Lung (tissue), 12 donors: ENCODE results near the gene EEF1A1. TPM values are rescaled to one million over a fixed set of nuclear protein-coding genes. Genes with fewer than 3 reads are reported as not detected.
A peak's percentile ranks its signal among the peaks of the same experiment; 100 is the strongest.
"Not testable (repeated sequence)": the region's sequence is repeated elsewhere in the genome, so short reads cannot be mapped to it uniquely, and the experiment has no call there.

Experiments used
- ATAC-seq: fragments of 200-7000 bp; cut with Tn5 transposase; one replicate; pipeline ENCODE4 v1.9.1; 2020; ENCODE audit warnings: moderate number of reproducible peaks; ENCODE audit not compliant: insufficient read depth, low FRiP score
- DNase-seq, 3 donors: peaks; one replicate each; pipeline ENCODE4 v3.0.0-alpha.2; 2013 to 2017
- H3K27ac ChIP-seq, 2 donors: one replicate each; pipeline ENCODE4 v1.5.1; 2013; ENCODE audit warnings: mild to moderate bottlenecking in 2 of 2, moderate library complexity in 2 of 2, control low read depth in 1 of 2, inconsistent platforms in 1 of 2, low read depth in 1 of 2, low read length in 1 of 2
- H3K27me3 ChIP-seq, 3 donors: one replicate each; pipeline ENCODE4 v1.5.1; 2013; ENCODE audit warnings: low read length in 2 of 3; ENCODE audit not compliant: control insufficient read depth in 3 of 3, insufficient read depth in 3 of 3
- H3K36me3 ChIP-seq, 4 donors: one replicate each; pipeline ENCODE4 v1.5.1; 2013; ENCODE audit warnings: low read length in 4 of 4, mild to moderate bottlenecking in 1 of 4, moderate library complexity in 1 of 4; ENCODE audit not compliant: control insufficient read depth in 4 of 4, insufficient read depth in 4 of 4
- H3K4me1 ChIP-seq, 5 donors: one replicate each; pipeline ENCODE4 v1.5.1; 2013; ENCODE audit warnings: low read length in 5 of 5, mild to moderate bottlenecking in 2 of 5, moderate library complexity in 1 of 5; ENCODE audit not compliant: control insufficient read depth in 5 of 5, insufficient read depth in 5 of 5
- H3K4me3 ChIP-seq: one replicate; pipeline ENCODE4 v1.5.1; 2013; ENCODE audit warnings: mild to moderate bottlenecking, control low read depth, moderate library complexity
- H3K9ac ChIP-seq, 2 donors: one replicate each; pipeline ENCODE4 v1.5.1; 2013; ENCODE audit warnings: low read length in 2 of 2, control low read depth in 1 of 2; ENCODE audit not compliant: insufficient read depth in 1 of 2
- H3K9me3 ChIP-seq, 4 donors: one replicate each; pipeline ENCODE4 v1.5.1; 2013; ENCODE audit warnings: low read length in 3 of 4, mild to moderate bottlenecking in 1 of 4, moderate library complexity in 1 of 4; ENCODE audit not compliant: control insufficient read depth in 4 of 4, insufficient read depth in 3 of 4
- CTCF ChIP-seq: IDR thresholded peaks from 2 replicates; pipeline ENCODE4 v1.5.1; 2012; ENCODE audit warnings: mild to moderate bottlenecking; ENCODE audit errors: control extremely low read depth, extremely low read depth
- WGBS, 2 donors: extraction: QIAGEN DNeasy Blood & Tissue Kit; methylation state at CpG; one replicate each; pipeline ENCODE4 v1.1.7; 2013; 5-methylcytosine and 5-hydroxymethylcytosine counted together
- polyA plus RNA-seq, 2 donors: library from polyadenylated mRNA; stranded (reverse); fragments of 200-250 nt; gene quantifications; one replicate each; pipeline ENCODE4 v1.2.1, GENCODE V29; 2013
- total RNA-seq, 2 donors: library from RNA; depleted of rRNA in 1 of 2; stranded (reverse); fragments of >200 nt in 1 of 2; gene quantifications; one replicate each; pipeline ENCODE4 v1.2.1, GENCODE V29; 2014 to 2021
- donor health status: control.
- donor health status: control.
- donor health status: Bipolar disorder and iron deficiency.
- donor health status: healthy.
- donor health status: DM: yes; HTN: yes; CAD: no.

Gene EEF1A1
- total and polyA plus RNA-seq, 4 donors = 7,767 to 13,654 (median 8,196) TPM

GRCh38 chr6:73560853-73561407 is 40.1 kb upstream of the EEF1A1 start:
- Histone ChIP-seq H3K4me3 (no peak overlapping the region), H3K36me3 (no peaks in the 10 kb centered on the region), H3K4me1 (peaks cover 0 to 2% (median 0%) of the 10 kb centered on the region in 5 donors), H3K27me3 (no peaks in the 10 kb centered on the region), H3K9me3 (no peaks in the 10 kb centered on the region), H3K9ac (peak overlapping the region in 1 of 2 donors; percentile 42), H3K27ac (no peak overlapping the region)
- WGBS, 2 donors = 85 to 89% methylated on average over 9 of the region's 9 CpGs
- DNase-seq = no peak
- no peak for ATAC-seq
- no peak for TF ChIP-seq CTCF

- no peaks in the 10 kb centered on the region for H3K9me3 ChIP-seq
- DNase-seq = peak in 2 of 3 donors; percentile 51 to 72
- no peaks in the 10 kb centered on the region for H3K36me3 ChIP-seq
- H3K27ac ChIP-seq = no peak overlapping the region
- WGBS, 2 donors = 59 to 74% methylated on average over 8 of the region's 8 CpGs
- peaks cover 0 to 2% (median 0%) of the 10 kb centered on the region in 5 donors for H3K4me1 ChIP-seq
- no peaks in the 10 kb centered on the region for H3K27me3 ChIP-seq
- no peak overlapping the region for H3K4me3 ChIP-seq
- no peak for ATAC-seq
- peak overlapping the region in 1 of 2 donors; percentile 42 for H3K9ac ChIP-seq
- TF ChIP-seq CTCF = no peak
These were observed 39.4 kb upstream of the EEF1A1 start for GRCh38 chr6:73560182-73560732.

GRCh38 chr6:73559399-73559794 is 38.6 kb upstream of the EEF1A1 start:
- not testable (repeated sequence) for H3K27me3 ChIP-seq, H3K4me3 ChIP-seq, H3K9ac ChIP-seq, DNase-seq, ATAC-seq, H3K4me1 ChIP-seq, H3K36me3 ChIP-seq, H3K9me3 ChIP-seq, H3K27ac ChIP-seq
- WGBS, 2 donors = 96% methylated on average over 12 of the region's 12 CpGs

GRCh38 chr6:73558624-73559398 is 38.0 kb upstream of the EEF1A1 start:
- no peaks in the 10 kb centered on the region for H3K36me3 ChIP-seq
- no peak for TF ChIP-seq CTCF
- H3K4me1 ChIP-seq = peaks cover 0 to 2% (median 0%) of the 10 kb centered on the region in 5 donors
- H3K27me3 ChIP-seq = no peaks in the 10 kb centered on the region
- no peaks in the 10 kb centered on the region for H3K9me3 ChIP-seq
- no peak overlapping the region for H3K9ac ChIP-seq
- no peak for DNase-seq
- 76 to 82% methylated on average over 4 of the region's 4 CpGs for WGBS, 2 donors
- no peak for ATAC-seq
- H3K4me3 ChIP-seq = no peak overlapping the region
- H3K27ac ChIP-seq = no peak overlapping the region
